NOMO-1 treated with dmso at 0.1 percent for 144 hours (cell line): ENCODE results near the gene NUP188.

Source experiments
- DNase-seq: peaks from one replicate; lab custom pipeline; 2025; ENCODE audit not compliant: unreplicated experiment; lab: John Stamatoyannopoulos, UW

The NUP188 gene

GRCh38 chr9:128947527-128948301 is at the start of gene NUP188, which contains the start of gene DOLK:
Gene NUP188 (plus strand): TSS chr9:128947699. CDS start chr9:128947720, 21 bp downstream.
Gene DOLK (minus strand): TSS chr9:128947603. CDS start chr9:128947303, 300 bp downstream.
- DNase-seq: peak; percentile 84

GRCh38 chr9:128898382-128898781 is 49.1 kb upstream of the NUP188 start:
- no peak for DNase-seq

DNA sequence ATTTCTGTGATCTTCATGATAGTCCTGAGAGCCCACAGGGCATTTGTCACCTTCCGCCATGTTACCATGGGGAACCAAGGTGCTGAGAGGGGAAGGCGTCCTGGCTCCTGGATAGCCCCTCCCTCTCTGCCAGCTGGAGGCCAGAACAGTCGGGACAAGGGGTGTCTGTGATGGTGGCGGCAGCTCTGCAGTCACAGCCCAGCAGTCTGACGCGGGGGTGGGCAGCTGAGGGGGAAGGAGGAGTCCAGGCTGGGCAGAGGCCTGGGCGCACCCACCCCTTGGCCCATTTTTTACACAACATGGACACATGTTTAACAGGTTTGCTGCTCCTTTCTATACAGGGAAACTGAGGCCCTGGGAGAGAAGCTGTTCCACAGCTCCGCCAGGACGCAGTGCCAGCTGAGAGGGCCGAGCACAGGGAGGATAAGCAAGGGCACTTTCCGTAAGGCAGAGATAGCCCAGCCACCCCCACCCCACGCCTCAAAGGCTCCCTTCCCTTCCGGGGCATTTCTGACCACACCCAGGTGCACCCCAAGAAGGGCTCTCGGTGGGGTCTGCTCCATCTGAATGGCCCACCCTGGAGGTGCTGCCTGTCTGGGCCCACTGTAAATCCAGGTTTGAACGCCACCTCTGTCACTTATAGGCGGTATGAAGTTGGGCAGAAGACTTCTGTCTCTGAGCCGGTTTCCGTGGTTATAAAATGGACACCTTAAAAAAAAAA is 48.5 kb upstream of the NUP188 start:
- no peak for DNase-seq

DNA sequence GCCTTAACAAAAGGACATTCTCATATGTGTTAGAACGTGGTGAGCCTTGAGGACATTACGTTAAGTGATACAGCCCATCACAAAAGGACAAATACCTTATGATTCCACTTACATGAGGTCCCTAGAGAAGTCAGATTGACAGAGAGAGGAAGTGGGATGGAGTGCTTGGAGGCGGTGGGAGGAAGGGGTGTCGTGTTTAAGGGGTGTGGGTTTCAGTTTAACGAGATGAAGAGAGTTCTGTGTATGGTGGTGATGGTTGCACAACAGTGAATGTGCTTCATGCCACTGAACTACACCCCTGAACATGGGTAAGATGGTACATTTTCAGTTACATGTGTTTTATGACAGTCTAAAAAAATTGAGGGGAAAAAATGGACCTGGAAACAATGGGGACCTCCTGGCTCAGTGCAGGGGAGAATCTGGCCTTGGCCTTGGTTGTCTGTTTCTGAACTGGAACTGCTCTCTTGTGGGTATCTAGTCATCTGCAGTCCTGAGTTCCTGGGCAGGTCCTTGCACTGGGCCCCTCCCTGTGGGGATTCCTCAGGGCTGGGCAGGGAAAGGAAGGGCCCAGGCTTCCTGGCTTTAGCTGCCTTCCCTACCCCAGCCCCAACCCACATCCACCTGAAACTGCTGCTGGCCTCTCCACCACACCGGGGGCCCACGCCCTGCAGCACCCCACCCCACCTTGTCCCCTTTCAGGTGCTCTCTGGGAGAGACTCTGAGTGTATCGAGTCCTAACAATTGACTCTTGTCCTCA is 47.8 kb upstream of the NUP188 start:
- DNase-seq: peak; percentile 26

GRCh38 chr9:128901379-128901778 is 46.1 kb upstream of the NUP188 start:
- no peak for DNase-seq

DNA sequence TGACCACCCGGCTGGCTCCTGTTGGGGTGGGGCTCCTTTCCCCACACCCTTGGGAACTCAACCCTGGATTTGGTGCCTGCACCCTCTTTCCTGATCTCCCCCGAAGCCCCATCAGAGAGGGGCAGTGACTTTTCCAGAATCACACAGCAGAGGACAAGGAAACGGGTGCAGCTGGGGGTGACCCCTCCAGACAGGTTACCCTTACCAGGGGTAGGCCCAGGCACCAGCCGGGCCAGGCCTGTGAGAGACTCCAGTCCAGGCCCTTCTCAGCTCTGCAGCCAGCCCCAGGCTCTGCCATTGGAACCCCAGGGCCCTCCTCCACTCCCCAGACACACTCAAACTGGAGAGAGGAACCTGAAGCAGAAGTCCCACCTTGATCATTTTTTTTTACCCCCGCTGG is 45.7 kb upstream of the NUP188 start:
- DNase-seq: no peak

- DNase-seq: no peak
Observed at GRCh38 chr9:128902351-128903078, 45.0 kb upstream of the NUP188 start.

DNA sequence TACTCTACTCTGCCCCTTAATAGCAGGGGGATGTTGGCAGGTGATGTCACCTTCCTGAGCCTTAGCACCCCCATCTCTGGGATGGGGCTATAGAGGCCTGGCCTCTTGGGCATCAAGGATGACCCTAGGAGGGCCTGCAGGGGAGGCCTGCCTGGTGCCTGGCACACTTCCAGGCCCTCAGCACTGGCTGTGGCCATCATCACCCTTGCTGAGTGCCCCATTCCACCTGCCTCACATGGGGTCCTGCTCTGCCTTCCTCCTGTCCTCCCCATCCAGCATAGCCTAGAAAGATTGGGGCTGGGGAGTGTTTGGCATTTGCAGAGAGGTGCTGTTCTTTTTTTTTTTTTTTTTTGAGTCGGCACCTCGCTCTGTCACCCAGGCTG is 44.4 kb upstream of the NUP188 start:
- DNase-seq: no peak

GRCh38 chr9:128903871-128904620 is 43.5 kb upstream of the NUP188 start:
- DNase-seq: no peak

DNA sequence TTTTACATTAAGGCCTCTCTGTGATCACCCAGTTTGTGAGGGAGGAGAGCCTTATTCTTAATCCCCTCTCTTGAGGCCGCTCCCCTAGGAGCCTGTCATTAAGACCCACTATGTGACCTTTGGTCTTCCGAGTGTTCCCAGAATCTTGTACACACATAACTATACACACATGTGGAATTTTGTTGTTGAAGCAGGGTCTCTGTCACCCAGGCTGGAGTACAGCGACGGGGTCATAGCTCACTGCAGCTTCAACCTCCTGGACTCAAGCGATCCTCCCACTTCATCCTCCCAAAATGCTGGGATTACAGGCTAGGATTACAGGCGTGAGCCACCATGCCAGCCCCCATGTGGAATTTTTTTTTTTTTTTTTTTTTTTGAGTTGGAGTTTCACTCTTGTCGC is 41.5 kb upstream of the NUP188 start:
- no peak for DNase-seq

GRCh38 chr9:128906741-128907140 is 40.8 kb upstream of the NUP188 start:
- no peak for DNase-seq

- DNase-seq: no peak
Observed at GRCh38 chr9:128908372-128908771, 39.1 kb upstream of the NUP188 start.

DNA sequence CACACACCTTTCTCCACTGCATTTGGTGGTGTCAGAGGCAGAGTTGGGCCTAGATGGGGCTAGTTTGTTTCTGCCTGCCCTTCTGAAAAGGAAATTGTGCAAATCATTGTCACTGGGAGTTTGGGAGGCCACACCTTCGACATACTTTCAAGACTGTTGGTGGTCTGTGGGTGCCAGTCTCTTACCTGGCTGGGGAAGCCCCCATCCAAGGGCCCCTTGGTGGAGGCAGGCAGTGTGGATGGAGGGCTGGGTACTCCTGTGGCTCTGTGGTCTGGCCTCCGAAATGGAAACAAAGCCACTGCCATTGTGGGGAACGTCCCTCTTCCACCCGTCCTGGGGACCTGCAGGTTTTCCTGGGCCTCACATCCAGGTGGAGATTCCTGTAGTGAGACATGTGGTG is 37.6 kb upstream of the NUP188 start:
- DNase-seq: no peak

- no peak for DNase-seq
Observed at GRCh38 chr9:128910906-128911305, 36.6 kb upstream of the NUP188 start.

- DNase-seq: no peak
Observed at GRCh38 chr9:128911529-128912035, 35.9 kb upstream of the NUP188 start.

- no peak for DNase-seq
Observed at GRCh38 chr9:128912270-128912853, 35.1 kb upstream of the NUP188 start.

GRCh38 chr9:128913048-128913900 is 34.2 kb upstream of the NUP188 start:
- DNase-seq: no peak

DNA sequence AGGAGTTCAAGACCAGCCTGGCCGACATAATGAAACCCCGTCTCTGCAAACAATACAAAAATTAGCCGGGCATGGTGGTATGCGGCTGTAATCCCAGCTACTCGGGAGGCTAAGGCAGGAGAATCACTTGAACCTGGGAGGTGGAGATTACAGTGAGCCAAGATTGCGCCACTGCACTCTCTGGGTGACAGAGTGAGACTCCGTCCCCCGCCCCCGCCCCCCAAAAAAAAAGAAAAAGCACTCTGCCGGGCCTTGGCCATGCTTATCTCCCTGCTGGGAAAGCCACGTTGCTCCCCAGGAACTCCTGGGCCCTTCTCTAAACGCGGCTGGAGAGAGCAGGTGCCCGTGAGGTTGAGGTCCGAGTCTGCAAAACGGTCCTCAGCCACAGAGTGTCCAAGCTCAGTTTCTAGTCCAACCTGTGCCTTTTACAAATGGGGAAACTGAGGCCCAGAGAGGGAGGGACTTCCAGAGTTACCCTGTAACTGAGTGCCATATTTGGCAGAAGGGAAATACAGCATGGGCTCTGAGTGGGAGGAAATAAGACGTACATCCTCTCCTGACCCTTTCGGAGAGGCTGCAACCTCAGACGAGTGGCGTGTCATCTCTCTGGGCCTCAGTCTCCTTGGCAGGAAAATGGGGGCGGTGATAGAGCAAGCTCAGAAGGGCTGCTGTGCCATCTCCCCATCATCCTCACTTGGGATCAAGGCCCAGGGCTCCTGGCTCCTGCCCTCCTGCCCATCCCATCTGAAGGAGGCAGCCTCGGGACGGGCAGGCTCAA is 33.3 kb upstream of the NUP188 start:
- DNase-seq: no peak
